Panc1 (cell line): Measurements from ENCODE around the gene LONP1.

Experiments
- TCF7L2 ChIP-seq: IDR thresholded peaks from 2 replicates; pipeline ENCODE4 v1.6.1; 2011; ENCODE audit warnings: mild to moderate bottlenecking, low read depth, low read length, inconsistent platforms
- TF ChIP-seq, protein P1 (sequence below): fragments of 450-650 bp; IDR thresholded peaks from 2 replicates; pipeline ENCODE4 v1.5.1; 2017; ENCODE audit warnings: mild to moderate bottlenecking

DNA sequence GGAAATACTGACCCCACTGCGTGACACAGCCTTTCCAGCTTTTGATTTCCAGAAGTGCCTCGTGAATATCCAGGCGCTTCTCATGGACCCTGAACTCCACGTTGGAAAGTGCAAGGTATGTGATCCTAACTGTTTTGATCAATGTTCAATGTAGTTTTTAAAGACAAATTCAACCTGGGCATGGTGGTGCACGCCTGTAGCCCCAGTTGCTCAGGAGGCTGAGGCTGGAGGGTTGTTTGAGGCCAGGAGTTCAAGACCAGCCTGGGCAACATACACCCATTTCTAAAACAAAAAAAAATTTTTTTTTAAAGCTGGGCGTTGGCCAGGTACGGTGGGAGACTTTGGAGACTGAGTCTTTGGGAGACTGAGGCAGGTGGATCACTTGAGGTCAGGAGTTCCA is 31.8 kb upstream of the LONP1 start:
- TF ChIP-seq, protein P1, sequence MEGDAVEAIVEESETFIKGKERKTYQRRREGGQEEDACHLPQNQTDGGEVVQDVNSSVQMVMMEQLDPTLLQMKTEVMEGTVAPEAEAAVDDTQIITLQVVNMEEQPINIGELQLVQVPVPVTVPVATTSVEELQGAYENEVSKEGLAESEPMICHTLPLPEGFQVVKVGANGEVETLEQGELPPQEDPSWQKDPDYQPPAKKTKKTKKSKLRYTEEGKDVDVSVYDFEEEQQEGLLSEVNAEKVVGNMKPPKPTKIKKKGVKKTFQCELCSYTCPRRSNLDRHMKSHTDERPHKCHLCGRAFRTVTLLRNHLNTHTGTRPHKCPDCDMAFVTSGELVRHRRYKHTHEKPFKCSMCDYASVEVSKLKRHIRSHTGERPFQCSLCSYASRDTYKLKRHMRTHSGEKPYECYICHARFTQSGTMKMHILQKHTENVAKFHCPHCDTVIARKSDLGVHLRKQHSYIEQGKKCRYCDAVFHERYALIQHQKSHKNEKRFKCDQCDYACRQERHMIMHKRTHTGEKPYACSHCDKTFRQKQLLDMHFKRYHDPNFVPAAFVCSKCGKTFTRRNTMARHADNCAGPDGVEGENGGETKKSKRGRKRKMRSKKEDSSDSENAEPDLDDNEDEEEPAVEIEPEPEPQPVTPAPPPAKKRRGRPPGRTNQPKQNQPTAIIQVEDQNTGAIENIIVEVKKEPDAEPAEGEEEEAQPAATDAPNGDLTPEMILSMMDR: no peak
- no peak for TF ChIP-seq TCF7L2
